ENCODE results near the gene KDSR.

GRCh38 chr18:63409301-63409700, 42.3 kb upstream of the KDSR start:
- TF ChIP-seq, protein P1, sequence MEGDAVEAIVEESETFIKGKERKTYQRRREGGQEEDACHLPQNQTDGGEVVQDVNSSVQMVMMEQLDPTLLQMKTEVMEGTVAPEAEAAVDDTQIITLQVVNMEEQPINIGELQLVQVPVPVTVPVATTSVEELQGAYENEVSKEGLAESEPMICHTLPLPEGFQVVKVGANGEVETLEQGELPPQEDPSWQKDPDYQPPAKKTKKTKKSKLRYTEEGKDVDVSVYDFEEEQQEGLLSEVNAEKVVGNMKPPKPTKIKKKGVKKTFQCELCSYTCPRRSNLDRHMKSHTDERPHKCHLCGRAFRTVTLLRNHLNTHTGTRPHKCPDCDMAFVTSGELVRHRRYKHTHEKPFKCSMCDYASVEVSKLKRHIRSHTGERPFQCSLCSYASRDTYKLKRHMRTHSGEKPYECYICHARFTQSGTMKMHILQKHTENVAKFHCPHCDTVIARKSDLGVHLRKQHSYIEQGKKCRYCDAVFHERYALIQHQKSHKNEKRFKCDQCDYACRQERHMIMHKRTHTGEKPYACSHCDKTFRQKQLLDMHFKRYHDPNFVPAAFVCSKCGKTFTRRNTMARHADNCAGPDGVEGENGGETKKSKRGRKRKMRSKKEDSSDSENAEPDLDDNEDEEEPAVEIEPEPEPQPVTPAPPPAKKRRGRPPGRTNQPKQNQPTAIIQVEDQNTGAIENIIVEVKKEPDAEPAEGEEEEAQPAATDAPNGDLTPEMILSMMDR (IDR thresholded peaks at IDR 0.05), result no peak
- TF ChIP-seq ZFX (IDR thresholded peaks at IDR 0.05; ENCODE audit: borderline replicate concordance), result no peak

Data from 22Rv1 (cell line).